ENCODE measurements around the gene OR52N5.

OR52N5 gene

GRCh38 chr11:5796541-5796940, 13.4 kb upstream of the OR52N5 start:
- H4K20me1 ChIP-seq (ENCODE audit: low read depth, low read length) = no peaks in the 10 kb centered on the region
- TF ChIP-seq CTCF (IDR thresholded peaks at IDR 0.05; ENCODE audit: insufficient read depth, low read length, poor library complexity, severe bottlenecking) = no peak
- TF ChIP-seq EZH2phosphoT487 (conservative IDR thresholded peaks at IDR 0.05; ENCODE audit: low read length) = no peak
- no peaks in the 10 kb centered on the region for H3K27me3 ChIP-seq (ENCODE audit: low read length)
- H3K9me2 ChIP-seq (replicated peaks; ENCODE audit: insufficient read depth, low read length) = no peaks in the 10 kb centered on the region
- H3K4me2 ChIP-seq (ENCODE audit: low read depth, low read length, poor library complexity, severe bottlenecking) = no peak overlapping the region
- no peaks in the 10 kb centered on the region for H3K9me3 ChIP-seq (ENCODE audit: insufficient read depth, low read length)
- no peak overlapping the region for H2AFZ ChIP-seq (ENCODE audit: low read depth, low read length, severe bottlenecking)
- no peak overlapping the region for H3K4me3 ChIP-seq (ENCODE audit: insufficient read depth, low read length, poor library complexity, severe bottlenecking)
- H3K27ac ChIP-seq (ENCODE audit: low read depth, low read length) = no peak overlapping the region
- H3F3A ChIP-seq (ENCODE audit: insufficient read depth) = no peaks in the 10 kb centered on the region
- H3K9ac ChIP-seq (ENCODE audit: low read length) = no peak overlapping the region
- no peaks in the 10 kb centered on the region for H3K79me2 ChIP-seq (ENCODE audit: insufficient read depth, low read length)
- H3K36me3 ChIP-seq (ENCODE audit: low read length) = no peaks in the 10 kb centered on the region

GRCh38 chr11:5791165-5791564, 8.0 kb upstream of the OR52N5 start, which contains the start of gene OR52N1:
Gene OR52N1, minus strand, starts transcription at chr11:5791265. Its CDS starts 2,449 bp downstream, at chr11:5788816.
- no peak within 1 kb of the TSS for H3K4me2 ChIP-seq (ENCODE audit: low read depth, low read length, poor library complexity, severe bottlenecking)
- no peak within 1 kb of the TSS for H3K4me3 ChIP-seq (ENCODE audit: insufficient read depth, low read length, poor library complexity, severe bottlenecking)
- no peaks in the 10 kb centered on the region for H3K79me2 ChIP-seq (ENCODE audit: insufficient read depth, low read length)
- no peaks in the 10 kb centered on the region for H3K9me2 ChIP-seq (replicated peaks; ENCODE audit: insufficient read depth, low read length)
- H3F3A ChIP-seq (ENCODE audit: insufficient read depth) = no peaks in the 10 kb centered on the region
- no peaks in the 10 kb centered on the region for H3K9me3 ChIP-seq (ENCODE audit: insufficient read depth, low read length)
- H3K36me3 ChIP-seq (ENCODE audit: low read length) = no peaks in the 10 kb centered on the region
- no peak within 1 kb of the TSS for H2AFZ ChIP-seq (ENCODE audit: low read depth, low read length, severe bottlenecking)
- no peaks in the 10 kb centered on the region for H3K27me3 ChIP-seq (ENCODE audit: low read length)
- no peaks in the 10 kb centered on the region for H4K20me1 ChIP-seq (ENCODE audit: low read depth, low read length)
- no peak within 1 kb of the TSS for H3K27ac ChIP-seq (ENCODE audit: low read depth, low read length)
- no peak for TF ChIP-seq EZH2phosphoT487 (conservative IDR thresholded peaks at IDR 0.05; ENCODE audit: low read length)
- TF ChIP-seq CTCF (IDR thresholded peaks at IDR 0.05; ENCODE audit: insufficient read depth, low read length, poor library complexity, severe bottlenecking) = no peak
- H3K9ac ChIP-seq (ENCODE audit: low read length) = no peak within 1 kb of the TSS

- Histone ChIP-seq H3K9me3 (ENCODE audit: insufficient read depth, low read length) (no peaks in the 10 kb centered on the region), H3F3A (ENCODE audit: insufficient read depth) (no peaks in the 10 kb centered on the region), H2AFZ (ENCODE audit: low read depth, low read length, severe bottlenecking) (no peak overlapping the region), H3K27ac (ENCODE audit: low read depth, low read length) (no peak overlapping the region), H3K9me2 (replicated peaks; ENCODE audit: insufficient read depth, low read length) (no peaks in the 10 kb centered on the region), H3K4me3 (ENCODE audit: insufficient read depth, low read length, poor library complexity, severe bottlenecking) (no peak overlapping the region), H4K20me1 (ENCODE audit: low read depth, low read length) (no peaks in the 10 kb centered on the region), H3K36me3 (ENCODE audit: low read length) (no peaks in the 10 kb centered on the region), H3K27me3 (ENCODE audit: low read length) (no peaks in the 10 kb centered on the region), H3K9ac (ENCODE audit: low read length) (no peak overlapping the region), H3K79me2 (ENCODE audit: insufficient read depth, low read length) (no peaks in the 10 kb centered on the region), H3K4me2 (ENCODE audit: low read depth, low read length, poor library complexity, severe bottlenecking) (no peak overlapping the region)
- no peak for TF ChIP-seq EZH2phosphoT487 (conservative IDR thresholded peaks at IDR 0.05; ENCODE audit: low read length)
- no peak for TF ChIP-seq CTCF (IDR thresholded peaks at IDR 0.05; ENCODE audit: insufficient read depth, low read length, poor library complexity, severe bottlenecking)
Measured at GRCh38 chr11:5767056-5767455, 16.1 kb downstream of the OR52N5 start.
